Neutrophil (primary cell): Measurements from ENCODE around the gene RNF14.

Source experiments
- H3K27ac ChIP-seq: fragments of 200-600 bp; sonication (generic); 2 replicates; pipeline ENCODE4 v1.5.1; 2016; ENCODE audit warnings: mild to moderate bottlenecking, moderate library complexity
- H3K27me3 ChIP-seq: fragments of 200-600 bp; sonication (generic); 2 replicates; pipeline ENCODE4 v1.6.0; 2016; ENCODE audit warnings: mild to moderate bottlenecking
- H3K36me3 ChIP-seq: fragments of 200-600 bp; sonication (generic); 2 replicates; pipeline ENCODE4 v1.5.1; 2017
- H3K4me1 ChIP-seq, 2 experiments: fragments of 200-600 bp in 1 of 2; sonication (generic) in 1 of 2; 1 replicate in 1 of 2; 2 replicates in 1 of 2; pipeline versions ENCODE4 v1.5.1 to v1.6.1; 2013 to 2016; ENCODE audit warnings: low read depth in 1 of 2, low read length in 1 of 2, mild to moderate bottlenecking in 1 of 2, moderate library complexity in 1 of 2; ENCODE audit not compliant: control insufficient read depth in 1 of 2, insufficient read depth in 1 of 2
- H3K4me3 ChIP-seq, 2 experiments: fragments of 200-600 bp in 1 of 2; sonication (generic) in 1 of 2; 1 replicate in 1 of 2; 2 replicates in 1 of 2; pipeline ENCODE4 v1.5.1; 2013 to 2016; ENCODE audit warnings: low read depth in 1 of 2, low read length in 1 of 2, mild to moderate bottlenecking in 1 of 2, moderate library complexity in 1 of 2
- H3K9me3 ChIP-seq: fragments of 200-600 bp; sonication (generic); 2 replicates; pipeline ENCODE4 v1.5.1; 2016
- CTCF ChIP-seq: fragments of 200-600 bp; sonication (generic); IDR thresholded peaks from 2 replicates; pipeline ENCODE4 v1.5.1; 2016; ENCODE audit warnings: antibody characterized with exemption

The RNF14 gene

GRCh38 chr5:142012792-142013388 is 44.0 kb downstream of the RNF14 start, which contains the start of gene GNPDA1:
TSS of gene GNPDA1 (minus strand) at chr5:142013027. CDS start at chr5:142012035, 992 bp downstream.
- Histone ChIP-seq H3K9me3 (no peaks in the 10 kb centered on the region), H3K27me3 (no peaks in the 10 kb centered on the region), H3K27ac (peak within 1 kb of the TSS; percentile 80), H3K4me1 (peaks cover 38 to 43% of the 10 kb centered on the region in 2 experiments), H3K4me3 (peak within 1 kb of the TSS; percentile 65 to 79), H3K36me3 (no peaks in the 10 kb centered on the region)
- peak; percentile 59 for TF ChIP-seq CTCF

- Histone ChIP-seq H3K27ac (peak overlapping the region; percentile 80), H3K4me3 (no peak overlapping the region), H3K4me1 (peaks cover 38 to 43% of the 10 kb centered on the region in 2 experiments), H3K9me3 (no peaks in the 10 kb centered on the region), H3K36me3 (no peaks in the 10 kb centered on the region), H3K27me3 (no peaks in the 10 kb centered on the region)
- TF ChIP-seq CTCF: no peak
These were observed 45.0 kb downstream of the RNF14 start for GRCh38 chr5:142013734-142014521.

GRCh38 chr5:142014911-142015584 is 46.1 kb downstream of the RNF14 start:
- peak overlapping the region in 1 of 2 experiments; percentile 38 for H3K4me3 ChIP-seq
- no peaks in the 10 kb centered on the region for H3K9me3 ChIP-seq
- no peaks in the 10 kb centered on the region for H3K27me3 ChIP-seq
- peaks cover 38 to 43% of the 10 kb centered on the region in 2 experiments for H3K4me1 ChIP-seq
- peak; percentile 41 for TF ChIP-seq CTCF
- peak overlapping the region; percentile 93 for H3K27ac ChIP-seq
- no peaks in the 10 kb centered on the region for H3K36me3 ChIP-seq

DNA sequence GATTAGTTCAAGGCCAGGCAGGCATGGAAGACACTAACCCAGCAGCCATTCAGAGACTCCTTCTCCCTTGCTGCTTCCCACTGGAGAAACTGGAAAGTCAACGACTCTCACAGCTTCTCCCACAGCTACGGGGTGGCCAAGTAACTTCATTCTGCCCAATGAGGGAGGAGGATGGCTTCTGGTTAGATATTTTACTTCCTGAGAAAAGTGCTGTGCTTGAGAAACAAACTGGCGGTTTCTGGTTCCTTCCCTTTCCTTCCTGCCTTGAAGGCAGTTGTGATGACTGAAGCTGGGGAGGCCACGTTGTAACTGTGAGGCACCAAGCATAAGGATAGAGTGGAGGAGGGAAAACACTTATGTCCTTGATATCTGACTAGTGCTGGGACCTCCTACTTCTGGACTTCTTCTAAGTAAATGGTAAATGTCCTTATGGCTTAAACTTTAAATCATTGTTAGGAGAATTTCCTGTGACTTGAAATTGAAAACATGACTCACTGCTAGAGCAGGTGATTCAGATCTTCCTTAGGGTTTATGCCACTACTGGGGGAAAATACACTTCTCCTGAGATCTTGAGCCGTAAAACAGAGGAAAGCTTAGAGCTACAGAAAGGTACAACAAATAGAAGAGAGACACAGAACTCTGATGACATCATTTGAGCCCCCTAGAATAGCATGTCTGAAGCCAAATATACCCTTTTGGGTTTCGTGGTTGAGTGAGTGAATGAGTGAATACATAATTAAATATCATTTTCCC is 47.1 kb downstream of the RNF14 start:
- Histone ChIP-seq H3K36me3 (no peaks in the 10 kb centered on the region), H3K4me3 (peak overlapping the region; percentile 1 to 38), H3K27ac (peak overlapping the region; percentile 93), H3K9me3 (no peaks in the 10 kb centered on the region), H3K4me1 (peaks cover 38 to 43% of the 10 kb centered on the region in 2 experiments), H3K27me3 (no peaks in the 10 kb centered on the region)
- no peak for TF ChIP-seq CTCF

DNA sequence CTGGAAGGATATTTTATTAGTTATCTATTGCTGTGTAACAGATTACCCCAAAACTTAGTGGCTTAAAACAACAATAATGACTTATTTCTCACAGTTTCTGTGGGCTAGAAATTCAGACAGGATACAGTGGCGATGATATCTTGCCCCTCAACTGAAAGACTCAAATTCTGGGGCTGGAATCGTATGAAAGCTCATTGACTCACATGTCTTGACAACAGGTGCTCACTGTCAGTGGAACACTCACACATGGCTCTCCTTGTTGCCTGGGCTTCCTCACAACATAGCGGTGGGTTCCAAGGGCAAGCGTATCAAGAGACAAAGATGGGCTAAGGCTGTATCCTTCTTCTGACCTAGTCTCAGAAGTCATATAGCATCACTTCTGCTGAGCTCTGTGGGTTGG is 47.7 kb downstream of the RNF14 start:
- H3K4me3 ChIP-seq: peak overlapping the region in 1 of 2 experiments; percentile 38
- H3K9me3 ChIP-seq: no peaks in the 10 kb centered on the region
- peaks cover 38 to 43% of the 10 kb centered on the region in 2 experiments for H3K4me1 ChIP-seq
- H3K27ac ChIP-seq: peak overlapping the region; percentile 93
- H3K27me3 ChIP-seq: no peaks in the 10 kb centered on the region
- H3K36me3 ChIP-seq: no peaks in the 10 kb centered on the region
- TF ChIP-seq CTCF: no peak
